Measurements from ENCODE around the gene IGFL2.
"Not testable (repeated sequence)": the region's sequence is repeated elsewhere in the genome, so short reads cannot be mapped to it uniquely, and the experiment has no call there.

IGFL2 gene

GRCh38 chr19:46176116-46176860, 28.2 kb downstream of the IGFL2 start:
- TF ChIP-seq CTCF (IDR thresholded peaks at IDR 0.05; ENCODE audit: extremely low read depth, insufficient read depth, missing control alignments), result no peak
- no peak for DNase-seq (ENCODE audit: low spot score)
- in situ Hi-C loops (cut with MboI; ENCODE audit: low pct_unique_long_range_greater_than_20kb, low sequenced_read_pairs, unreplicated experiment), result loop anchor here (25.0 kb wide), 1 partner anchor 89 kb away; no protein-coding TSS in a partner anchor

GRCh38 chr19:46179076-46179759, 31.2 kb downstream of the IGFL2 start:
- in situ Hi-C loops (cut with MboI; ENCODE audit: low pct_unique_long_range_greater_than_20kb, low sequenced_read_pairs, unreplicated experiment), result loop anchor here (25.0 kb wide), 1 partner anchor 92 kb away; no protein-coding TSS in a partner anchor
- TF ChIP-seq CTCF (IDR thresholded peaks at IDR 0.05; ENCODE audit: extremely low read depth, insufficient read depth, missing control alignments), result no peak
- no peak for DNase-seq (ENCODE audit: low spot score)

DNA sequence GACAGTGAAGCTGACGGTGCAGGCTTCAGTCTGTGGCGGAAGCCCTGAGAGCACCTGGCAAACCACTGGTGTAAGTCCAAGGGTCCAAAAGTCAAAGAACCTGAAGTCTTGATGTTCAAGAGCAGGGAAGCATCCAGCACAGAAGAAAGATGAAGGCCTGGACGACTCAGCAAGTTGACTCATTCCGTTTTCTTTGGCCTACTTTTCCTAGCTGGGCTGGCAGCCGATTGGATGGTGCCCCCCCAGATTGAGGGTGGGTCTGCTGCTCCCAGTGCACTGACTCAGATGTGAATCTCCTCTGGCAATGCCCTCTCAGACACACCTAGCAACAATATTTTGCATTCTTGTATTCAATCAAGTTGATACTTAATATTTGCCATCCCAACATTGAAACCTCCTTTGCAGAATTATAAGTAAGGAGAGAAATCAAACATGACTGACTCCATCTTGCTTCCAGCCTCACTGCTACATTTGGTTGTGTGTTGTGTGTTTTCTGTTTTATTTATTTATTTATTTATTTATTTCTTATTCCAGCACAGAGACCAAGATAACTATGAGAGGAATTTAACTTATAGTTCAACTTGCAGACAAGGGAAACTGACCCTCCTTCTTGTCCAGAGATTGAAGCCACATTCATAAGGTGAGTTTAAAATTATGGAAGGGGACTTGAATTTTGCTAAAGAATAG, 32.8 kb downstream of the IGFL2 start:
- TF ChIP-seq CTCF (IDR thresholded peaks at IDR 0.05; ENCODE audit: extremely low read depth, insufficient read depth, missing control alignments), result no peak
- in situ Hi-C loops (cut with MboI; ENCODE audit: low pct_unique_long_range_greater_than_20kb, low sequenced_read_pairs, unreplicated experiment), result loop anchor here (25.0 kb wide), 1 partner anchor 94 kb away; no protein-coding TSS in a partner anchor
- DNase-seq (ENCODE audit: low spot score), result no peak

DNA sequence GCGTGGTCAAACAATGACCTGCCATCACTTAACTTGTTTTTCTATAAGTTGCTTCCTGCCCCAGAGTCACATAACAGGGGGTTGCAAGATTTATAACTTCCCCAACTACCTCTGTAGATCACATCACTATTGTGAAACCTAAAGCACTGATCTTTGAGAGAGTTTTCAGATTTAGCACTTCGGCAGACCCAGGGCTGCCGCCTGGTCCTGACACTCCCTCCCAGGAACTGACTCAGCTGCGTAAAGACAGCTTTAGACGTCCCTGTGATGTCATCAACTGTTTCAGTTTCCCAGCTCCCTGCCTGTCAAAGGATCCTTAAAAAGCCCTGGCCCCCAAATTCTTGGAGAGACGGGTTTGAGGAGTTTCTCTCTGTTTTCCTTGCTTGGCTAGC, 33.3 kb downstream of the IGFL2 start:
- DNase-seq (ENCODE audit: low spot score), result no peak
- in situ Hi-C loops (cut with MboI; ENCODE audit: low pct_unique_long_range_greater_than_20kb, low sequenced_read_pairs, unreplicated experiment), result loop anchor here (25.0 kb wide), 1 partner anchor 94 kb away; no protein-coding TSS in a partner anchor
- no peak for TF ChIP-seq CTCF (IDR thresholded peaks at IDR 0.05; ENCODE audit: extremely low read depth, insufficient read depth, missing control alignments)

DNA sequence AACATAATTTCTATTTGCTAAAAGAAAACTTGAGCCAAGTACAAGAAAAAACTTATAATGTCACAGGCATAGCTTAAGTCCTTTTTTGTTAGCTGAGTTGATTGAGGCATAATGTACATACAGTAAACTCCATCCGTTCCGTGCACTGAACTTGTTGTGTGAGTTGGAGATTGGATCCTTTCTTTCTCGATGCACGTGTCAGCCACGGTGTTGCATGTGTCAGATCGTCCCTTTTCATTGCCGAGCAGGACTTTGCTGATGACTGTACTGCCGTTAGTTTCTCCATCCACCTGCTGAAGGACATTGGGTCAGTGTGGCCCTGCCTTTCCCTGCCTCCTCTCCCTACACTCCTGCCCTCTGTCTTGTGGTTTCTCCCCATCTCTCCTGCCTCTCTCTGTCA, 34.4 kb downstream of the IGFL2 start:
- TF ChIP-seq CTCF (IDR thresholded peaks at IDR 0.05; ENCODE audit: extremely low read depth, insufficient read depth, missing control alignments), result no peak
- in situ Hi-C loops (cut with MboI; ENCODE audit: low pct_unique_long_range_greater_than_20kb, low sequenced_read_pairs, unreplicated experiment), result loop anchor here (25.0 kb wide), 1 partner anchor 95 kb away; no protein-coding TSS in a partner anchor
- DNase-seq (ENCODE audit: low spot score), result no peak

GRCh38 chr19:46184775-46185710, 37.0 kb downstream of the IGFL2 start:
- not testable (repeated sequence) for DNase-seq (ENCODE audit: low spot score)
- in situ Hi-C loops (cut with MboI; ENCODE audit: low pct_unique_long_range_greater_than_20kb, low sequenced_read_pairs, unreplicated experiment), result loop anchor here (25.0 kb wide), 1 partner anchor 98 kb away; no protein-coding TSS in a partner anchor
